Adrenal gland (tissue), 12 donors: ENCODE data around the gene SNRPF. TPM values are rescaled to one million over a fixed set of nuclear protein-coding genes. Genes with fewer than 3 reads are reported as not detected.

Source experiments
- DNase-seq, 7 donors: peaks; one replicate each; pipeline ENCODE4 v3.0.0-alpha.2; 2019 to 2020
- H3K27ac ChIP-seq, 5 donors: fragments of 200-600 bp; sonication (generic) in 4 of 5; 1 replicate in 3 of 5; 2 replicates in 2 of 5; pipeline versions ENCODE4 v1.5.1 to v1.8.0; 2016 to 2020; ENCODE audit warnings: mild to moderate bottlenecking in 1 of 5
- H3K27me3 ChIP-seq: fragments of 200-600 bp; 2 replicates; pipeline ENCODE4 v1.8.0; 2021
- H3K36me3 ChIP-seq, 2 donors: fragments of 200-600 bp; replicated peaks in 1 of 2; 1 replicate in 1 of 2; 2 replicates in 1 of 2; pipeline versions ENCODE4 v1.5.1 to v1.8.0; 2018 to 2022
- H3K4me1 ChIP-seq, 2 donors: fragments of 200-600 bp; replicated peaks in 1 of 2; 1 replicate in 1 of 2; 2 replicates in 1 of 2; pipeline versions ENCODE4 v1.5.1 to v1.8.0; 2018 to 2021
- H3K4me3 ChIP-seq, 4 donors: fragments of 200-600 bp; sonication (generic) in 3 of 4; one replicate each; pipeline ENCODE4 v1.5.1; 2016 to 2018
- H3K9me3 ChIP-seq, 3 donors: fragments of 200-600 bp; sonication (generic) in 1 of 3; replicated peaks in 1 of 3; 1 replicate in 2 of 3; 2 replicates in 1 of 3; pipeline versions ENCODE4 v1.5.1 to v1.8.0; 2016 to 2021
- POLR2A ChIP-seq, 2 donors: fragments of 450-650 bp; IDR thresholded peaks; one replicate each; pipeline ENCODE4 v1.6.1; 2017; ENCODE audit warnings: antibody characterized with exemption in 2 of 2, mild to moderate bottlenecking in 2 of 2, moderate library complexity in 1 of 2
- WGBS, 4 donors: extraction: QIAGEN DNeasy Blood & Tissue Kit in 2 of 4; methylation state at CpG; one replicate each; pipeline versions ENCODE4 v1.1.5 to v1.1.7; 2013 to 2017; 5-methylcytosine and 5-hydroxymethylcytosine counted together
- intact Hi-C, 2 donors: fragments of 100-400 bp; cut with DNase I; formaldehyde crosslinking; loops; one replicate each; pipeline versions ENCODE4 v1.14.1 to v1.15.0; 2022 to 2023
- polyA plus RNA-seq, 3 donors: library from polyadenylated mRNA; stranded (reverse); fragments of 200-250 nt in 2 of 3; fragments of 350-450 nt in 1 of 3; fragmentation: Illumina TruSeq in 1 of 3; extraction: RNeasy Lipid Tissue Mini Kit (QIAGEN cat#74804) in 1 of 3; gene quantifications; one replicate each; pipeline ENCODE4 v1.2.3, GENCODE V29; 2013 to 2014
- total RNA-seq, 9 donors: library from RNA; depleted of rRNA in 4 of 9; stranded (reverse); fragments of >200 nt in 4 of 9; fragments of 120-200 nt in 1 of 9; fragmentation: NEBNext Ultra II Directional in 1 of 9; extraction: Animal tissue kit (Norgen Biotek cat#: 25700) in 1 of 9; gene quantifications; one replicate each; pipeline versions ENCODE4 v1.1.0 to v1.2.4, GENCODE V29; 2013 to 2023
- TF ChIP-seq, protein P1 (sequence below), 6 experiments: fragments of 450-650 bp in 4 of 6; fragments of 200-600 bp in 2 of 6; sonication (generic) in 1 of 6; IDR thresholded peaks; 1 replicate in 5 of 6; 2 replicates in 1 of 6; pipeline versions ENCODE4 v1.5.1 to v1.8.0; 2016 to 2021; ENCODE audit warnings: antibody characterized with exemption in 6 of 6, mild to moderate bottlenecking in 2 of 6, moderate library complexity in 1 of 6
- donor health status: healthy with polysubstance abuse.
- donor health status: Bipolar disorder and iron deficiency.
- donor health status: DM: yes; HTN: yes; CAD: no.
- donor health status: DM: no; HTN: no; CAD: no.
- donor health status: DM: no; HTN: no; CAD: no.
- donor health status: DM: yes; HTN: yes; CAD: no.

Gene SNRPF
- total and polyA plus RNA-seq, 12 donors = 3.4 to 64.3 (median 16.4) TPM

DNA sequence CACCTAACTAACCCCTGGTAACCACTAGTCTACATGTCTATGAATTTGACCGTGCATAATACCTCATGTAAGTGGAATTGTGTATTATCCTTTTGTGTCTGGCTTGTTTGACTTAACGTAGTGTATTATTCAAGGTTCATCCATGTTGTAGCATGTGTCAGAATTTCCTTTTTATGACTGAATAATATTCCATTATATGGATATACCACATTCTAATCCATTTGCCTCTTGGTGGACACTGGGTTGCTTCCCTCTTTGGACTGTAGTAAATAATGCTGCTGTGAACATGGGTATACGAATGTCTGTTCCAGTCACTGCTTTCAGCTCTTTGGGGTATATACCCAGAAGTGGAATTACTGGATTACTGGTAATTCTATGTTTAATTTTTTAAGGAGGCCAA, 3.3 kb downstream of the SNRPF start:
- TF ChIP-seq, protein P1, sequence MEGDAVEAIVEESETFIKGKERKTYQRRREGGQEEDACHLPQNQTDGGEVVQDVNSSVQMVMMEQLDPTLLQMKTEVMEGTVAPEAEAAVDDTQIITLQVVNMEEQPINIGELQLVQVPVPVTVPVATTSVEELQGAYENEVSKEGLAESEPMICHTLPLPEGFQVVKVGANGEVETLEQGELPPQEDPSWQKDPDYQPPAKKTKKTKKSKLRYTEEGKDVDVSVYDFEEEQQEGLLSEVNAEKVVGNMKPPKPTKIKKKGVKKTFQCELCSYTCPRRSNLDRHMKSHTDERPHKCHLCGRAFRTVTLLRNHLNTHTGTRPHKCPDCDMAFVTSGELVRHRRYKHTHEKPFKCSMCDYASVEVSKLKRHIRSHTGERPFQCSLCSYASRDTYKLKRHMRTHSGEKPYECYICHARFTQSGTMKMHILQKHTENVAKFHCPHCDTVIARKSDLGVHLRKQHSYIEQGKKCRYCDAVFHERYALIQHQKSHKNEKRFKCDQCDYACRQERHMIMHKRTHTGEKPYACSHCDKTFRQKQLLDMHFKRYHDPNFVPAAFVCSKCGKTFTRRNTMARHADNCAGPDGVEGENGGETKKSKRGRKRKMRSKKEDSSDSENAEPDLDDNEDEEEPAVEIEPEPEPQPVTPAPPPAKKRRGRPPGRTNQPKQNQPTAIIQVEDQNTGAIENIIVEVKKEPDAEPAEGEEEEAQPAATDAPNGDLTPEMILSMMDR (IDR thresholded peaks at IDR 0.05) = no peak
- no peak for TF ChIP-seq POLR2A (IDR thresholded peaks at IDR 0.05)
- no peak for DNase-seq
- H3K36me3 ChIP-seq = peaks cover 0 to 39% of the 10 kb centered on the region in 2 donors
- no peaks in the 10 kb centered on the region for H3K9me3 ChIP-seq
- 97 to 99% (median 98%) methylated on average over 3 of the region's 3 CpGs for whole genome bisulfite sequencing, 4 donors
- no peak overlapping the region for H3K4me3 ChIP-seq
- no peaks in the 10 kb centered on the region for H3K27me3 ChIP-seq
- H3K27ac ChIP-seq = no peak overlapping the region
- intact Hi-C loops = no loop called here
- peaks cover 13 to 19% of the 10 kb centered on the region in 2 donors for H3K4me1 ChIP-seq

DNA sequence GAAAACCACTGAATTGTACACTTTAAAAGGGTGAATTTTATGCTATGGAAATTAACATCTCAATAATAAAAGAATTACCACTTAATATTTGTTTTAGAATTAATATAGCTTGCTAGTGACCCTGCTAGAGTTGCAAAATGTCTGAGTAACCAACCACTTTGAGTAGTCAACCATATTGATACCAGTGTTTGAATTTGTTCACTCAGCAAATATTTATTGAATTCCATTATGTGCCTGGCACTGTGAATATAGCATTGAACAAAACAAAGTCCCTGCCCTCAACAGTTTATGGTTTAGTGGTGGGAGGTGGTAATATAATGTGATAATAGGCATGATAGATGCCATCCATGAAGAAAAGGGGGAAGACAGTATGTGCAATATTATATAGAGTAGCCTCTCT, 4.6 kb downstream of the SNRPF start:
- no peak overlapping the region for H3K4me3 ChIP-seq
- intact Hi-C loops = no loop called here
- no peaks in the 10 kb centered on the region for H3K27me3 ChIP-seq
- no peaks in the 10 kb centered on the region for H3K9me3 ChIP-seq
- no peak for TF ChIP-seq POLR2A (IDR thresholded peaks at IDR 0.05)
- TF ChIP-seq, protein P1 (IDR thresholded peaks at IDR 0.05) = no peak
- no peak overlapping the region for H3K27ac ChIP-seq
- H3K4me1 ChIP-seq = peaks cover 9 to 15% of the 10 kb centered on the region in 2 donors
- no peak for DNase-seq
- H3K36me3 ChIP-seq = peaks cover 0 to 44% of the 10 kb centered on the region in 2 donors

DNA sequence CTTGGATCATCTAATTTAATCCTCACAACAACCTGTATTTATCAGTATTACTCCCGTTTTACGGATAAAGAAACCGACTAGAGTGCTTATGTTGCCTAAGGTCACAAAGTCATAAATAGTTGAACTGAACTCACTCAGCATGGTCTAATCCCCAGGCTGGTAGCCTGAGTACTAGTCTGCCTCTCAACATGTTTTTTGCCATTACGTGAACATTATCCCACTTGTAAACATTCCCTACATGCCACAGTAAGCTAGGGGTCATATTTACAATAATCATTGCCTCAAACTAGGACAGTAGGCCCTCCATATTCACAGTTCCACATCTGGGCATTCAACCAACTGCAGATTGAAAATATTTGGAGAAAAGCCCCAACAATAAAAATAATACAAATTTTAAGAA, 12.1 kb downstream of the SNRPF start:
- 95 to 98% (median 97%) methylated on average over 4 of the region's 4 CpGs for WGBS, 4 donors

DNA sequence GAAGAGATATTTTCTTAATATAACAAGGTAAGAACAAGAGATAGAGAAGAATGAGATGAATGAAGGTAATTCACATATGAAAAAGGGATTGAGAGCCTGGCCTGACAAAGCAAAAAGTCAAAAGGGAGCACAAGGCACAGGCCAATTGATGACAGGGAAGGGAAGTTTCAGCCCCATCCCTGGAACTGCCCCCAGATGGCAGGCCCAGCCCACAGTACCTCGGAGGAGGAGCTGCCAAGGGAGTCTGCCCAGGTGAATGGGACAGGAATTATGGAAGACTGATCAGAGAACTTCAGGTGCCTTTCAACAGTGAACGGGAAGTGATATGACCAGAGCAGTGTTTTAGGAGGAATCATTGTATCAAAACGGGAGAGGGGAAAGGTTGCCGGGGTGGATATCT, 15.7 kb downstream of the SNRPF start:
- Histone ChIP-seq H3K4me3 (no peak overlapping the region), H3K9me3 (no peaks in the 10 kb centered on the region), H3K27ac (no peak overlapping the region), H3K36me3 (no peaks in the 10 kb centered on the region), H3K4me1 (no peaks in the 10 kb centered on the region), H3K27me3 (no peaks in the 10 kb centered on the region)
- no peak for TF ChIP-seq POLR2A (IDR thresholded peaks at IDR 0.05)
- TF ChIP-seq, protein P1 (IDR thresholded peaks at IDR 0.05) = no peak
- intact Hi-C loops = no loop called here
- no peak for DNase-seq
- 78 to 89% (median 85%) methylated on average over 4 of the region's 4 CpGs for WGBS, 4 donors

More for the DNA sequence above, 12.1 kb downstream of the SNRPF start:
- Histone ChIP-seq H3K4me1 (no peaks in the 10 kb centered on the region), H3K27me3 (no peaks in the 10 kb centered on the region), H3K27ac (no peak overlapping the region), H3K9me3 (no peaks in the 10 kb centered on the region), H3K36me3 (peaks cover 0 to 10% of the 10 kb centered on the region in 2 donors), H3K4me3 (no peak overlapping the region)
- TF ChIP-seq, protein P1 (IDR thresholded peaks at IDR 0.05) = no peak
- no peak for TF ChIP-seq POLR2A (IDR thresholded peaks at IDR 0.05)
- intact Hi-C loops = no loop called here
- DNase-seq = no peak
